Uterus (tissue), 4 donors: Measurements from ENCODE around the gene BDNF. TPM values are rescaled to one million over a fixed set of nuclear protein-coding genes. Genes with fewer than 3 reads are reported as not detected.

Source experiments
- DNase-seq, 2 donors: peaks; one replicate each; pipeline ENCODE4 v3.0.0-alpha.2; 2019 to 2020
- H3K27ac ChIP-seq, 2 donors: fragments of 200-600 bp; sonication (generic); 1 replicate in 1 of 2; 2 replicates in 1 of 2; pipeline ENCODE4 v1.5.1; 2016 to 2018
- H3K27me3 ChIP-seq, 2 donors: fragments of 200-600 bp; sonication (generic); one replicate each; pipeline ENCODE4 v1.5.1; 2018 to 2019; ENCODE audit warnings: control low read depth in 1 of 2
- H3K36me3 ChIP-seq, 2 donors: fragments of 200-600 bp; sonication (generic); one replicate each; pipeline ENCODE4 v1.5.1; 2019; ENCODE audit warnings: control low read depth in 1 of 2
- H3K4me1 ChIP-seq, 2 donors: fragments of 200-600 bp; sonication (generic); one replicate each; pipeline ENCODE4 v1.5.1; 2018 to 2019; ENCODE audit warnings: control low read depth in 1 of 2
- H3K4me3 ChIP-seq, 2 donors: fragments of 200-600 bp; sonication (generic); 1 replicate in 1 of 2; 2 replicates in 1 of 2; pipeline ENCODE4 v1.5.1; 2018 to 2019; ENCODE audit warnings: mild to moderate bottlenecking in 1 of 2
- H3K9me3 ChIP-seq, 2 donors: fragments of 200-600 bp; sonication (generic); one replicate each; pipeline ENCODE4 v1.5.1; 2019; ENCODE audit warnings: control low read depth in 1 of 2
- CTCF ChIP-seq, 4 experiments: fragments of 200-600 bp in 2 of 4; fragments of 450-650 bp in 2 of 4; sonication (generic) in 2 of 4; IDR thresholded peaks; one replicate each; pipeline ENCODE4 v1.5.1; 2016 to 2019; ENCODE audit warnings: antibody characterized with exemption in 4 of 4, mild to moderate bottlenecking in 2 of 4, moderate library complexity in 1 of 4
- POLR2A ChIP-seq, 2 donors: fragments of 450-650 bp; IDR thresholded peaks; one replicate each; pipeline ENCODE4 v1.6.1; 2016; ENCODE audit warnings: antibody characterized with exemption in 2 of 2, mild to moderate bottlenecking in 1 of 2, moderate library complexity in 1 of 2
- intact Hi-C: fragments of 100-400 bp; cut with DNase I; formaldehyde crosslinking; loops from one replicate; pipeline ENCODE4 v1.15.1; 2023; ENCODE audit warnings: low total_unique reads
- total RNA-seq, 4 donors: library from RNA; depleted of rRNA in 3 of 4; stranded (reverse); fragments of >200 nt in 3 of 4; gene quantifications; one replicate each; pipeline versions ENCODE4 v1.1.0 to v1.2.4, GENCODE V29; 2014 to 2023
- donor health status: DM: yes; HTN: yes; CAD: no.

The BDNF gene
- total RNA-seq, 4 donors from 2014 or later: 0.83 TPM; not detected in 3

GRCh38 chr11:27717377-27717776 lies 17.1 kb upstream of the BDNF start:
- Histone ChIP-seq H3K27ac (no peak overlapping the region), H3K4me1 (peaks cover 0 to 8% of the 10 kb centered on the region in 2 donors), H3K4me3 (no peak overlapping the region), H3K27me3 (peaks cover 0 to 41% of the 10 kb centered on the region in 2 donors), H3K9me3 (no peaks in the 10 kb centered on the region), H3K36me3 (no peaks in the 10 kb centered on the region)
- intact Hi-C loops: no loop called here
- DNase-seq: no peak
- TF ChIP-seq CTCF (IDR thresholded peaks at IDR 0.05) (no peak), POLR2A (IDR thresholded peaks at IDR 0.05) (no peak)

GRCh38 chr11:27716835-27717234 lies 16.6 kb upstream of the BDNF start:
- H3K27me3 ChIP-seq: peaks cover 0 to 40% of the 10 kb centered on the region in 2 donors

GRCh38 chr11:27716216-27716615 lies 16.0 kb upstream of the BDNF start:
- H3K4me1 ChIP-seq: peaks cover 0 to 8% of the 10 kb centered on the region in 2 donors
- H3K4me3 ChIP-seq: no peak overlapping the region
- no peaks in the 10 kb centered on the region for H3K36me3 ChIP-seq
- no peaks in the 10 kb centered on the region for H3K9me3 ChIP-seq
- DNase-seq: no peak
- intact Hi-C loops: no loop called here
- peaks cover 0 to 35% of the 10 kb centered on the region in 2 donors for H3K27me3 ChIP-seq
- no peak overlapping the region for H3K27ac ChIP-seq
- no peak for TF ChIP-seq POLR2A (IDR thresholded peaks at IDR 0.05)
- no peak for TF ChIP-seq CTCF (IDR thresholded peaks at IDR 0.05)

More at GRCh38 chr11:27716835-27717234, 16.6 kb upstream of the BDNF start:
- Histone ChIP-seq H3K27ac (no peak overlapping the region), H3K4me1 (peaks cover 0 to 8% of the 10 kb centered on the region in 2 donors), H3K36me3 (no peaks in the 10 kb centered on the region), H3K9me3 (no peaks in the 10 kb centered on the region), H3K4me3 (no peak overlapping the region)
- intact Hi-C loops: no loop called here
- no peak for TF ChIP-seq POLR2A (IDR thresholded peaks at IDR 0.05)
- no peak for TF ChIP-seq CTCF (IDR thresholded peaks at IDR 0.05)
- no peak for DNase-seq

DNA sequence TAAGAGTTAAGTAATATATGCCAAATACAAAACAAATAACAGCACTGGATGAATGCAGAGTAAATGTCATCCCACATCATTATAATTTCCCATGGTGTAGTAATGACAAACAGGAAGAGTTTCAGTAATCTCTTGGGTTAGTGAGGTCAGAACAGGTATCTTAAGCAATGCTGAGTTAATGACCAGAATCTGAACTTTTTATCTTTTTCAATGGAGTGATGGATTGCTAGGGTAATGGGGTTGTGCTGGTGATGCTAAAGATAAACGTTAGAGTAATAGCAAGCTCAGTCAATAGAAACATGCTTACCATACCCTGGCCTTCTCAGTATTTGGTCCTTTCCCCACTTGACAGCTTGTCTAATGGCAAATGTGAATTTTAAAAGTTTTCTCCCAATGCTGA lies 11.5 kb upstream of the BDNF start:
- DNase-seq: no peak
- H3K27ac ChIP-seq: no peak overlapping the region
- no peak overlapping the region for H3K4me3 ChIP-seq
- peaks cover 0 to 10% of the 10 kb centered on the region in 2 donors for H3K27me3 ChIP-seq
- no peaks in the 10 kb centered on the region for H3K9me3 ChIP-seq
- TF ChIP-seq POLR2A (IDR thresholded peaks at IDR 0.05): no peak
- no peak for TF ChIP-seq CTCF (IDR thresholded peaks at IDR 0.05)
- intact Hi-C loops: no loop called here
- no peaks in the 10 kb centered on the region for H3K4me1 ChIP-seq
- H3K36me3 ChIP-seq: no peaks in the 10 kb centered on the region

GRCh38 chr11:27710536-27710935 lies 10.3 kb upstream of the BDNF start:
- Histone ChIP-seq H3K27me3 (peaks cover 0 to 10% of the 10 kb centered on the region in 2 donors), H3K4me3 (no peak overlapping the region), H3K4me1 (no peaks in the 10 kb centered on the region), H3K27ac (no peak overlapping the region), H3K9me3 (no peaks in the 10 kb centered on the region), H3K36me3 (no peaks in the 10 kb centered on the region)
- DNase-seq: no peak
- TF ChIP-seq POLR2A (IDR thresholded peaks at IDR 0.05) (no peak), CTCF (IDR thresholded peaks at IDR 0.05) (no peak)
- intact Hi-C loops: no loop called here
